H1 (cell line): ENCODE data around the gene DBP. TPM values are rescaled to one million over a fixed set of nuclear protein-coding genes. Genes with fewer than 3 reads are reported as not detected.
A peak's percentile ranks its signal among the peaks of the same experiment; 100 is the strongest.

ENCODE experiments used
- CTCF ChIA-PET: fragments of 300-600 bp; sonication (Branson Sonifier 250); formaldehyde crosslinking; loops from one replicate; lab custom pipeline; 2021; ENCODE audit not compliant: partially characterized antibody; lab: Charles Lee
- POLR2A ChIA-PET: fragments of 300-600 bp; sonication (Branson Sonifier 250); formaldehyde crosslinking; loops from one replicate; lab custom pipeline; 2021; ENCODE audit warnings: inconsistent platforms; ENCODE audit not compliant: partially characterized antibody; lab: Charles Lee
- DNase-seq, 2 experiments: peaks; one replicate each; pipeline versions ENCODE4 v3.0.0 to v3.0.0-alpha.2; 2010 to 2022; ENCODE audit warnings: low spot score in 2 of 2, low read depth in 1 of 2, mixed read lengths in 1 of 2
- FAIRE-seq: peaks from 2 replicates; lab custom pipeline; 2011; peaks lifted over from hg19 to GRCh38; lab: Jason Lieb, UNC
- H2AFZ ChIP-seq: 2 replicates; pipeline ENCODE4 v1.8.1; 2012; ENCODE audit warnings: low read length, inconsistent platforms
- H2AK5ac ChIP-seq: 2 replicates; pipeline ENCODE4 v1.6.1; 2013; ENCODE audit warnings: low read depth, low read length
- H2BK120ac ChIP-seq: replicated peaks from 2 replicates; pipeline ENCODE3; 2013; ENCODE audit warnings: low read depth, low read length, inconsistent platforms
- H2BK12ac ChIP-seq: 2 replicates; pipeline ENCODE4 v1.6.1; 2013; ENCODE audit warnings: low read depth, low read length
- H2BK15ac ChIP-seq: 2 replicates; pipeline ENCODE4 v1.6.1; 2013; ENCODE audit warnings: low read length
- H2BK20ac ChIP-seq: 2 replicates; pipeline ENCODE4 v1.6.1; 2013; ENCODE audit warnings: low read length
- H2BK5ac ChIP-seq: 2 replicates; pipeline ENCODE4 v1.6.1; 2013; ENCODE audit warnings: low read depth, low read length
- H3K14ac ChIP-seq: 2 replicates; pipeline ENCODE4 v1.6.1; 2013; ENCODE audit warnings: inconsistent platforms; ENCODE audit not compliant: insufficient read length
- H3K18ac ChIP-seq: 2 replicates; pipeline ENCODE4 v1.6.1; 2013; ENCODE audit warnings: low read length; ENCODE audit errors: extremely low read depth
- H3K23ac ChIP-seq: 2 replicates; pipeline ENCODE4 v1.6.1; 2013; ENCODE audit warnings: inconsistent platforms; ENCODE audit not compliant: insufficient read length
- H3K23me2 ChIP-seq: 2 replicates; pipeline ENCODE4 v1.6.1; 2013; ENCODE audit warnings: low read depth, low read length
- H3K27ac ChIP-seq: 2 replicates; pipeline ENCODE4 v1.6.1; 2011; ENCODE audit warnings: low read depth, low read length, inconsistent platforms
- H3K27me3 ChIP-seq, 4 experiments: replicated peaks in 1 of 4; 1 replicate in 1 of 4; 2 replicates in 3 of 4; pipeline versions ENCODE4 v1.6.1 to v1.8.1; 2011 to 2013; ENCODE audit warnings: low read length in 3 of 4, mild to moderate bottlenecking in 3 of 4, inconsistent platforms in 2 of 4, mixed read lengths in 2 of 4, moderate library complexity in 1 of 4; ENCODE audit not compliant: control insufficient read depth in 3 of 4, insufficient read depth in 3 of 4; ENCODE audit errors: extremely low read depth in 1 of 4
- H3K36me3 ChIP-seq, 4 experiments: 2 replicates each; pipeline versions ENCODE4 v1.6.1 to v1.8.1; 2011 to 2013; ENCODE audit warnings: mild to moderate bottlenecking in 4 of 4, low read length in 3 of 4, moderate library complexity in 2 of 4, control low read depth in 1 of 4, inconsistent platforms in 1 of 4; ENCODE audit not compliant: insufficient read depth in 4 of 4, control insufficient read depth in 2 of 4
- H3K4ac ChIP-seq: replicated peaks from 2 replicates; pipeline ENCODE3; 2013; ENCODE audit warnings: low read length, low read depth, mixed read lengths, inconsistent platforms; ENCODE audit not compliant: insufficient read length
- H3K4me1 ChIP-seq, 4 experiments: replicated peaks in 1 of 4; 1 replicate in 1 of 4; 2 replicates in 3 of 4; pipeline versions ENCODE4 v1.6.1 to v1.8.1; 2011 to 2013; ENCODE audit warnings: low read length in 3 of 4, inconsistent platforms in 2 of 4, mixed read lengths in 1 of 4; ENCODE audit not compliant: insufficient read depth in 4 of 4, control insufficient read depth in 3 of 4
- H3K4me2 ChIP-seq, 2 experiments: 2 replicates each; pipeline versions ENCODE4 v1.6.1 to v1.8.1; 2011 to 2013; ENCODE audit warnings: low read depth in 2 of 2, low read length in 2 of 2, control low read depth in 1 of 2, inconsistent platforms in 1 of 2, mild to moderate bottlenecking in 1 of 2; ENCODE audit not compliant: insufficient read depth in 1 of 2
- H3K4me3 ChIP-seq, 4 experiments: fragments of 200-600, 300-600 bp in 1 of 4; sonication (generic), shearing (Covaris generic), sonication (Bioruptor Twin) in 1 of 4; 2 replicates each; pipeline versions ENCODE4 v1.5.1 to v1.8.1; 2011 to 2016; ENCODE audit warnings: low read length in 4 of 4, low read depth in 3 of 4, control low read depth in 2 of 4, inconsistent platforms in 2 of 4, mild to moderate bottlenecking in 2 of 4, mixed read lengths in 1 of 4, moderate library complexity in 1 of 4; ENCODE audit not compliant: insufficient read depth in 2 of 4; ENCODE audit errors: extremely low read depth in 1 of 4
- H3K56ac ChIP-seq: replicated peaks from 2 replicates; pipeline ENCODE3; 2013; ENCODE audit warnings: low read depth, mild to moderate bottlenecking, mixed read lengths, low read length, inconsistent platforms; ENCODE audit not compliant: insufficient read length
- H3K79me1 ChIP-seq: 2 replicates; pipeline ENCODE4 v1.6.1; 2013; ENCODE audit warnings: low read depth, low read length, control low read depth
- H3K79me2 ChIP-seq, 2 experiments: 2 replicates each; pipeline versions ENCODE4 v1.6.1 to v1.8.1; 2012 to 2013; ENCODE audit warnings: low read length in 2 of 2, mild to moderate bottlenecking in 2 of 2, inconsistent platforms in 1 of 2; ENCODE audit not compliant: insufficient read depth in 2 of 2, control insufficient read depth in 1 of 2
- H3K9ac ChIP-seq, 4 experiments: replicated peaks in 1 of 4; 1 replicate in 1 of 4; 2 replicates in 3 of 4; pipeline versions ENCODE4 v1.6.1 to v1.8.1; 2011 to 2013; ENCODE audit warnings: low read depth in 3 of 4, low read length in 3 of 4, control low read depth in 2 of 4, mild to moderate bottlenecking in 2 of 4, moderate library complexity in 2 of 4, inconsistent platforms in 1 of 4; ENCODE audit errors: extremely low read depth in 1 of 4
- H3K9me3 ChIP-seq, 2 experiments: 2 replicates each; pipeline versions ENCODE4 v1.6.1 to v1.8.1; 2012 to 2013; ENCODE audit warnings: mild to moderate bottlenecking in 2 of 2, moderate library complexity in 2 of 2, control low read depth in 1 of 2, inconsistent platforms in 1 of 2, low read depth in 1 of 2, low read length in 1 of 2, mixed read lengths in 1 of 2; ENCODE audit not compliant: insufficient read depth in 2 of 2
- H4K20me1 ChIP-seq, 2 experiments: replicated peaks in 1 of 2; 2 replicates each; pipeline versions ENCODE3 to v1.8.1; 2011 to 2013; ENCODE audit warnings: inconsistent platforms in 2 of 2, low read length in 2 of 2, mild to moderate bottlenecking in 1 of 2; ENCODE audit not compliant: insufficient read depth in 2 of 2, control insufficient read depth in 1 of 2
- H4K5ac ChIP-seq: 2 replicates; pipeline ENCODE4 v1.6.1; 2013; ENCODE audit warnings: low read length, low read depth, mixed read lengths, inconsistent platforms; ENCODE audit not compliant: insufficient read length
- H4K8ac ChIP-seq: 2 replicates; pipeline ENCODE4 v1.8.0; 2013; ENCODE audit warnings: mild to moderate bottlenecking, moderate library complexity, low read length, inconsistent platforms; ENCODE audit not compliant: insufficient read depth; ENCODE audit errors: extremely low read depth
- H4K91ac ChIP-seq: replicated peaks from 2 replicates; pipeline ENCODE3; 2013; ENCODE audit warnings: low read length, mixed read lengths, inconsistent platforms; ENCODE audit not compliant: insufficient read length
- BACH1 ChIP-seq: IDR thresholded peaks from 2 replicates; pipeline ENCODE4 v1.6.1; 2012; ENCODE audit warnings: low read length, improper control_type of control experiment
- FOSL1 ChIP-seq: IDR thresholded peaks from 2 replicates; pipeline ENCODE4 v1.6.1; 2011; ENCODE audit warnings: mild to moderate bottlenecking, low read depth, low read length, moderate library complexity; ENCODE audit not compliant: insufficient read depth
- GTF2F1 ChIP-seq: IDR thresholded peaks from 2 replicates; pipeline ENCODE4 v1.6.1; 2012; ENCODE audit warnings: low read depth, low read length, improper control_type of control experiment, borderline replicate concordance
- JUN ChIP-seq: IDR thresholded peaks from 2 replicates; pipeline ENCODE4 v1.6.1; 2011; ENCODE audit warnings: low read depth, mild to moderate bottlenecking, improper control_type of control experiment, low read length
- JUND ChIP-seq: IDR thresholded peaks from 2 replicates; pipeline ENCODE4 v1.6.1; 2011; ENCODE audit warnings: mild to moderate bottlenecking, improper control_type of control experiment, low read length
- NANOG ChIP-seq: IDR thresholded peaks from 2 replicates; pipeline ENCODE4 v1.6.1; 2011; ENCODE audit warnings: low read length, low read depth, mild to moderate bottlenecking, inconsistent platforms; ENCODE audit not compliant: insufficient read depth, poor library complexity, severe bottlenecking
- TBP ChIP-seq: IDR thresholded peaks from 2 replicates; pipeline ENCODE4 v1.6.1; 2011; ENCODE audit warnings: low read depth, low read length, improper control_type of control experiment
- TEAD4 ChIP-seq: IDR thresholded peaks from 2 replicates; pipeline ENCODE4 v1.6.1; 2012; ENCODE audit warnings: low read depth, low read length, inconsistent platforms, mixed read lengths
- WGBS, 2 experiments: shearing (Covaris generic) in 1 of 2; methylation state at CpG; one replicate each; pipeline versions ENCODE4 v1.1.6 to v1.1.7; 2013 to 2015; ENCODE audit warnings: low lambda C conversion rate in 2 of 2, mixed read lengths in 2 of 2, inconsistent platforms in 1 of 2, low coverage in 1 of 2, missing lambda C conversion rate in 1 of 2; ENCODE audit not compliant: insufficient replicate concordance in 2 of 2, insufficient coverage in 1 of 2, insufficient read length in 1 of 2; ENCODE audit errors: extremely low coverage in 1 of 2, missing lambda C conversion rate in 1 of 2; 5-methylcytosine and 5-hydroxymethylcytosine counted together
- polyA plus RNA-seq, 7 experiments: library from polyadenylated mRNA; depleted of rRNA in 3 of 7; stranded (reverse) in 5 of 7; unstranded in 2 of 7; fragments of >200 nt in 5 of 7; fragments of 200-250 nt in 2 of 7; gene quantifications; 1 replicate in 5 of 7; 2 replicates in 1 of 7; 4 replicates in 1 of 7; pipeline versions ENCODE4 v1.2.1 to v1.2.3, GENCODE V29; 2011 to 2013; ENCODE audit warnings: missing spikeins in 2 of 7, mixed read lengths in 2 of 7
- total RNA-seq: library from RNA; stranded (reverse); fragmentation: NEBNext Ultra II Directional; extraction: Animal tissue kit (Norgen Biotek cat#: 25700); gene quantifications from 2 replicates; pipeline ENCODE4 v1.2.1, GENCODE V29; 2021
- TF ChIP-seq, protein P1 (sequence below): IDR thresholded peaks from 2 replicates; pipeline ENCODE4 v1.6.1; 2011; ENCODE audit warnings: low read depth, mild to moderate bottlenecking, low read length; ENCODE audit not compliant: insufficient read depth
- TF ChIP-seq, protein P2 (sequence below): IDR thresholded peaks from 2 replicates; pipeline ENCODE4 v1.6.1; 2012; ENCODE audit warnings: inconsistent platforms

The DBP gene
- total and polyA plus RNA-seq, 2 of the 8 experiments (the other 6 are each of a cell fraction or from before 2014, with no cell fraction given): 7.5 to 8.3 TPM

- CTCF ChIA-PET: interaction anchor here (0.6 to 7.2 kb wide), 5 partner anchors 10 to 870 kb away, joined by 3 to 37 read pairs (median 5); no protein-coding TSS in a partner anchor
- FAIRE-seq: peak; percentile 42
- 0% methylated on average over 44 of the region's 69 CpGs; no CpG with 5 or more reads in 1 of the 2 experiments for WGBS, 2 experiments
- TF ChIP-seq TEAD4: no peak
- TF ChIP-seq, protein P1, sequence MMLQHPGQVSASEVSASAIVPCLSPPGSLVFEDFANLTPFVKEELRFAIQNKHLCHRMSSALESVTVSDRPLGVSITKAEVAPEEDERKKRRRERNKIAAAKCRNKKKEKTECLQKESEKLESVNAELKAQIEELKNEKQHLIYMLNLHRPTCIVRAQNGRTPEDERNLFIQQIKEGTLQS: peak; percentile 94
- TF ChIP-seq JUND: peak; percentile 36; the same call in 1 of the 2 replicates
- peak; percentile 4 for TF ChIP-seq NANOG
- TF ChIP-seq GTF2F1: peak; percentile 77
- TF ChIP-seq, protein P2, sequence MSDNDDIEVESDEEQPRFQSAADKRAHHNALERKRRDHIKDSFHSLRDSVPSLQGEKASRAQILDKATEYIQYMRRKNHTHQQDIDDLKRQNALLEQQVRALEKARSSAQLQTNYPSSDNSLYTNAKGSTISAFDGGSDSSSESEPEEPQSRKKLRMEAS: peak; percentile 84
- TF ChIP-seq FOSL1: no peak
- TF ChIP-seq JUN: no peak
- TF ChIP-seq BACH1: no peak
- peak; percentile 98 for TF ChIP-seq TBP
Measured at GRCh38 chr19:48618916-48619691, 18.1 kb downstream of the DBP start, which contains the start of the genes RPL18 and SPHK2. RPL18 (minus strand) TSS chr19:48619178; CDS start chr19:48619143, 35 bp downstream. SPHK2 (plus strand) TSS chr19:48619506; CDS start chr19:48620515, 1,009 bp downstream.

More at GRCh38 chr19:48618916-48619691, 18.1 kb downstream of the DBP start, which contains the start of the genes RPL18 and SPHK2:
- H3K4ac ChIP-seq: peak within 1 kb of the TSS; percentile 80
- peak within 1 kb of the TSS; percentile 32; the same call in 1 of the 2 replicates for H2BK12ac ChIP-seq
- peaks cover 25 to 32% of the 10 kb centered on the region in 2 experiments for H4K20me1 ChIP-seq
- H3K4me1 ChIP-seq: peaks cover 3 to 40% (median 32%) of the 10 kb centered on the region in 4 experiments
- H3K9ac ChIP-seq: peak within 1 kb of the TSS; percentile 94 to 100 (median 96)
- H3K79me2 ChIP-seq: peaks cover 20 to 31% of the 10 kb centered on the region in 2 experiments
- H4K8ac ChIP-seq: peak within 1 kb of the TSS; percentile 97; the same call in 1 of the 2 replicates
- H3K9me3 ChIP-seq: no peaks in the 10 kb centered on the region
- H2BK5ac ChIP-seq: peak within 1 kb of the TSS; percentile 87
- peaks cover 4% of the 10 kb centered on the region; the same call in 1 of the 2 replicates for H3K79me1 ChIP-seq
- peaks cover 17 to 32% (median 21%) of the 10 kb centered on the region in 4 experiments for H3K36me3 ChIP-seq
- POLR2A ChIA-PET: interaction anchor here (0.6 to 30.9 kb wide), 26 partner anchors 4 to 1058 kb away, joined by 3 to 788 read pairs (median 4); partner anchors contain the start of genes CA11, DBP, FAM83E and FUT2
- peak within 1 kb of the TSS; percentile 2; the same call in 1 of the 2 replicates for H2BK15ac ChIP-seq
- H3K23me2 ChIP-seq: peaks cover 9% of the 10 kb centered on the region
- peak within 1 kb of the TSS; percentile 82 for H4K91ac ChIP-seq
- 0 out of 2 replicates have a peak within 1 kb of the TSS, but pooled peaks have one; percentile 57 for H2AK5ac ChIP-seq
- H3K4me3 ChIP-seq: peak within 1 kb of the TSS; percentile 83 to 97 (median 94)
- no peak within 1 kb of the TSS for H2AFZ ChIP-seq
- no peak within 1 kb of the TSS for H3K23ac ChIP-seq
- no peak within 1 kb of the TSS for H3K14ac ChIP-seq
- peak; percentile 97 to 98 for DNase-seq
- H3K27me3 ChIP-seq: no peaks in the 10 kb centered on the region
- peak within 1 kb of the TSS; percentile 75 for H3K56ac ChIP-seq
- peak within 1 kb of the TSS; percentile 64 to 84 for H3K4me2 ChIP-seq
- H2BK120ac ChIP-seq: no peak within 1 kb of the TSS
- H4K5ac ChIP-seq: peak within 1 kb of the TSS; percentile 78
- peak within 1 kb of the TSS; percentile 87 for H3K27ac ChIP-seq
- H2BK20ac ChIP-seq: no peak within 1 kb of the TSS
- H3K18ac ChIP-seq: peak within 1 kb of the TSS; percentile 89
